Calu3 (cell line): Measurements from ENCODE around the gene UTS2R. TPM values are rescaled to one million over a fixed set of nuclear protein-coding genes. Genes with fewer than 3 reads are reported as not detected.
"Not testable (repeated sequence)": the region's sequence is repeated elsewhere in the genome, so short reads cannot be mapped to it uniquely, and the experiment has no call there.

Experiments used
- BruUV-seq: library from RNA; stranded (reverse); fragments of 400-500 nt; replicated peaks from 2 replicates; lab custom pipeline; 2021; lab: Mats Ljungman, UMichigan
- CTCF ChIA-PET: fragments of 300-600 bp; sonication (Branson Sonifier 250); formaldehyde crosslinking; loops from one replicate; lab custom pipeline; 2022; ENCODE audit warnings: antibody characterized with exemption; lab: Charles Lee
- DNase-seq: peaks from one replicate; pipeline ENCODE4 v3.0.0; 2022
- H3K27ac Mint-ChIP-seq: one replicate; pipeline ENCODE4 v1.8.0; 2022; ENCODE audit warnings: mixed read lengths; ENCODE audit not compliant: unreplicated experiment
- H3K27me3 Mint-ChIP-seq: one replicate; pipeline ENCODE4 v1.8.0; 2022; ENCODE audit warnings: mixed read lengths; ENCODE audit not compliant: unreplicated experiment
- H3K36me3 Mint-ChIP-seq: one replicate; pipeline ENCODE4 v1.8.0; 2022; ENCODE audit warnings: mild to moderate bottlenecking, moderate library complexity, mixed read lengths; ENCODE audit not compliant: insufficient read depth, unreplicated experiment
- H3K4me1 Mint-ChIP-seq: one replicate; pipeline ENCODE4 v1.8.0; 2022; ENCODE audit warnings: mild to moderate bottlenecking, low read depth, mixed read lengths; ENCODE audit not compliant: unreplicated experiment
- H3K4me3 Mint-ChIP-seq: one replicate; pipeline ENCODE4 v1.8.0; 2022; ENCODE audit warnings: mild to moderate bottlenecking, low read depth, moderate library complexity, mixed read lengths; ENCODE audit not compliant: unreplicated experiment
- H3K9me3 Mint-ChIP-seq: one replicate; pipeline ENCODE4 v1.8.0; 2022; ENCODE audit warnings: low read depth, mixed read lengths; ENCODE audit not compliant: unreplicated experiment
- intact Hi-C: fragments of 100-400 bp; cut with micrococcal nuclease; formaldehyde crosslinking; loops from one replicate; pipeline ENCODE4 v1.10.0; 2022; ENCODE audit not compliant: unreplicated experiment
- total RNA-seq: library from RNA; stranded (reverse); gene quantifications from 2 replicates; pipeline ENCODE4 v1.2.3, GENCODE V29; 2022
- TF ChIP-seq, protein P1 (sequence below): fragments of 200-600 bp; IDR thresholded peaks from one replicate; pipeline ENCODE4 v1.8.0; 2022; ENCODE audit warnings: antibody characterized with exemption; ENCODE audit not compliant: unreplicated experiment

The UTS2R gene
- total RNA-seq, 1 experiment from 2014 or later: not detected

DNA sequence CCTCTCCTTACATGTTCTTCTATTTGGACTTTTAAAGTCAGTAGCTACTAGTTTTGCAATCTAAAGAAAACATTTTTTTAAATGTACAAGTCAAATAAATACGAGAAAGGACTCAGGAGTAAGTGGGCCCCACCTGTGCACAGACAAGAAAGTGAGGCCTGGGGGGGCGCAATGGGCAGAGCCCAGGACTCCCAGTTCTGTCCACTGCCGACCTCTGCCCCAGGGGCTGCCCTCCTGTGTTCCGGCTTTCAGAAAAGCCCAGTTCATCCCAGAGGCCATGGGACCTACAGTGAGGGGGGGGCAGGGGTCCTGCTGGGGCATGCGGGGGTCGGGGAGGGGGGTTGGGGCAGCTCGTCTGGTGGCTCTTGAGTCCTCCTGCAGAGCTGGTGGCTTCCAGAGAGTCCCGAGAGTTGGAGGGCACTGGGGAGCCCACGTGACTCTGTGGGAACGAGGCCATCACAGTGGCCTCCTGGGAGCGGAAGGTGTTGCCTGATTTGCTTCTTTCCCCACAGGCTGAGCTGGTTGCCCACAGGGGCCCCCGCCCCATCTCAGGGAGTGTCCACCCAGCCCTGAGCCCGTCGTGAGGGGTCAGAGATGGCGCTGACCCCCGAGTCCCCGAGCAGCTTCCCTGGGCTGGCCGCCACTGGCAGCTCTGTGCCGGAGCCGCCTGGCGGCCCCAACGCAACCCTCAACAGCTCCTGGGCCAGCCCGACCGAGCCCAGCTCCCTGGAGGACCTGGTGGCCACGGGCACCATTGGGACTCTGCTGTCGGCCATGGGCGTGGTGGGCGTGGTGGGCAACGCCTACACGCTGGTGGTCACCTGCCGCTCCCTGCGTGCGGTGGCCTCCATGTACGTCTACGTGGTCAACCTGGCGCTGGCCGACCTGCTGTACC, 2.4 kb downstream of the UTS2R start:
- H3K9me3 Mint-ChIP-seq: no peaks in the 10 kb centered on the region
- intact Hi-C loops: no loop called here
- CTCF ChIA-PET: no interaction called here
- H3K36me3 Mint-ChIP-seq: no peaks in the 10 kb centered on the region
- H3K4me1 Mint-ChIP-seq: no peaks in the 10 kb centered on the region
- no peak overlapping the region for H3K4me3 Mint-ChIP-seq
- no peak overlapping the region for H3K27ac Mint-ChIP-seq
- H3K27me3 Mint-ChIP-seq: peaks cover 37% of the 10 kb centered on the region
- no TSS peak for BruUV-seq
- TF ChIP-seq, protein P1, sequence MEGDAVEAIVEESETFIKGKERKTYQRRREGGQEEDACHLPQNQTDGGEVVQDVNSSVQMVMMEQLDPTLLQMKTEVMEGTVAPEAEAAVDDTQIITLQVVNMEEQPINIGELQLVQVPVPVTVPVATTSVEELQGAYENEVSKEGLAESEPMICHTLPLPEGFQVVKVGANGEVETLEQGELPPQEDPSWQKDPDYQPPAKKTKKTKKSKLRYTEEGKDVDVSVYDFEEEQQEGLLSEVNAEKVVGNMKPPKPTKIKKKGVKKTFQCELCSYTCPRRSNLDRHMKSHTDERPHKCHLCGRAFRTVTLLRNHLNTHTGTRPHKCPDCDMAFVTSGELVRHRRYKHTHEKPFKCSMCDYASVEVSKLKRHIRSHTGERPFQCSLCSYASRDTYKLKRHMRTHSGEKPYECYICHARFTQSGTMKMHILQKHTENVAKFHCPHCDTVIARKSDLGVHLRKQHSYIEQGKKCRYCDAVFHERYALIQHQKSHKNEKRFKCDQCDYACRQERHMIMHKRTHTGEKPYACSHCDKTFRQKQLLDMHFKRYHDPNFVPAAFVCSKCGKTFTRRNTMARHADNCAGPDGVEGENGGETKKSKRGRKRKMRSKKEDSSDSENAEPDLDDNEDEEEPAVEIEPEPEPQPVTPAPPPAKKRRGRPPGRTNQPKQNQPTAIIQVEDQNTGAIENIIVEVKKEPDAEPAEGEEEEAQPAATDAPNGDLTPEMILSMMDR: no peak
- no peak for DNase-seq

DNA sequence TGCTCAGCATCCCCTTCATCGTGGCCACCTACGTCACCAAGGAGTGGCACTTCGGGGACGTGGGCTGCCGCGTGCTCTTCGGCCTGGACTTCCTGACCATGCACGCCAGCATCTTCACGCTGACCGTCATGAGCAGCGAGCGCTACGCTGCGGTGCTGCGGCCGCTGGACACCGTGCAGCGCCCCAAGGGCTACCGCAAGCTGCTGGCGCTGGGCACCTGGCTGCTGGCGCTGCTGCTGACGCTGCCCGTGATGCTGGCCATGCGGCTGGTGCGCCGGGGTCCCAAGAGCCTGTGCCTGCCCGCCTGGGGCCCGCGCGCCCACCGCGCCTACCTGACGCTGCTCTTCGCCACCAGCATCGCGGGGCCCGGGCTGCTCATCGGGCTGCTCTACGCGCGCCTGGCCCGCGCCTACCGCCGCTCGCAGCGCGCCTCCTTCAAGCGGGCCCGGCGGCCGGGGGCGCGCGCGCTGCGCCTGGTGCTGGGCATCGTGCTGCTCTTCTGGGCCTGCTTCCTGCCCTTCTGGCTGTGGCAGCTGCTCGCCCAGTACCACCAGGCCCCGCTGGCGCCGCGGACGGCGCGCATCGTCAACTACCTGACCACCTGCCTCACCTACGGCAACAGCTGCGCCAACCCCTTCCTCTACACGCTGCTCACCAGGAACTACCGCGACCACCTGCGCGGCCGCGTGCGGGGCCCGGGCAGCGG, 3.2 kb downstream of the UTS2R start:
- H3K27ac Mint-ChIP-seq: no peak overlapping the region
- no peaks in the 10 kb centered on the region for H3K4me1 Mint-ChIP-seq
- H3K27me3 Mint-ChIP-seq: peaks cover 45% of the 10 kb centered on the region
- H3K9me3 Mint-ChIP-seq: no peaks in the 10 kb centered on the region
- TF ChIP-seq, protein P1: no peak
- H3K36me3 Mint-ChIP-seq: no peaks in the 10 kb centered on the region
- no TSS peak for BruUV-seq
- CTCF ChIA-PET: no interaction called here
- H3K4me3 Mint-ChIP-seq: no peak overlapping the region
- intact Hi-C loops: no loop called here
- DNase-seq: no peak

DNA sequence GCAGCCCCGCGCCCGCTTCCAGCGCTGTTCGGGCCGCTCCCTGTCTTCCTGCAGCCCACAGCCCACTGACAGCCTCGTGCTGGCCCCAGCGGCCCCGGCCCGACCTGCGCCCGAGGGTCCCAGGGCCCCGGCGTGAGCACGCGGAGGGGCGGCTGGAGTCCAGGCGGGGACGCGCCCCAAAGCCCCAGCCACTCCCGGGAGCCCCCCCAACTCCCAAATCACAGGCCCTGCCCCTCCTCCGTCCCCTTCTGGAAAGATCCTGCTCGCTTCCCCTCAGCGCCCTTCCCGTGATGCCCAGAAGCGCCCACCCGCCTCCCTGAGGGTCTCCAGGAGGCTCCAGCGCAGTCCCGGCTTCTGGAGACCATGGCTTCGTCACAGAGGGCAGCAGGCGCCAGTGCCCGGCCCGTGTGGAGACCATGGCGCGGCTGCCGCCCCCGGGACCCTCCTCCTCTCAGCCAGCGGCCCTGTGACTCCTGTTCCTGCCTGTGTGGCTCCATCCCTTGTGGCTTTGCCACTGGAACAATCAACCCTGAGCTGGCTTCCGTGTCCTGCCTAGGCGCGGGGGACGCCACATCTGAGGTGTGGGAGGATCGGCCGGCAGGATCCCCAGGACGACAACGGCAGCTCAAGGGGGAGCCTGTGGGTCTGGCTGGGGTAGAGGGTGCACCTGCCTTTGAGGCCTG, 3.9 kb downstream of the UTS2R start:
- H3K4me3 Mint-ChIP-seq: no peak overlapping the region
- H3K4me1 Mint-ChIP-seq: no peaks in the 10 kb centered on the region
- intact Hi-C loops: no loop called here
- BruUV-seq: no TSS peak
- H3K36me3 Mint-ChIP-seq: no peaks in the 10 kb centered on the region
- DNase-seq: no peak
- TF ChIP-seq, protein P1: no peak
- H3K27ac Mint-ChIP-seq: no peak overlapping the region
- peaks cover 48% of the 10 kb centered on the region for H3K27me3 Mint-ChIP-seq
- H3K9me3 Mint-ChIP-seq: no peaks in the 10 kb centered on the region
- CTCF ChIA-PET: no interaction called here

DNA sequence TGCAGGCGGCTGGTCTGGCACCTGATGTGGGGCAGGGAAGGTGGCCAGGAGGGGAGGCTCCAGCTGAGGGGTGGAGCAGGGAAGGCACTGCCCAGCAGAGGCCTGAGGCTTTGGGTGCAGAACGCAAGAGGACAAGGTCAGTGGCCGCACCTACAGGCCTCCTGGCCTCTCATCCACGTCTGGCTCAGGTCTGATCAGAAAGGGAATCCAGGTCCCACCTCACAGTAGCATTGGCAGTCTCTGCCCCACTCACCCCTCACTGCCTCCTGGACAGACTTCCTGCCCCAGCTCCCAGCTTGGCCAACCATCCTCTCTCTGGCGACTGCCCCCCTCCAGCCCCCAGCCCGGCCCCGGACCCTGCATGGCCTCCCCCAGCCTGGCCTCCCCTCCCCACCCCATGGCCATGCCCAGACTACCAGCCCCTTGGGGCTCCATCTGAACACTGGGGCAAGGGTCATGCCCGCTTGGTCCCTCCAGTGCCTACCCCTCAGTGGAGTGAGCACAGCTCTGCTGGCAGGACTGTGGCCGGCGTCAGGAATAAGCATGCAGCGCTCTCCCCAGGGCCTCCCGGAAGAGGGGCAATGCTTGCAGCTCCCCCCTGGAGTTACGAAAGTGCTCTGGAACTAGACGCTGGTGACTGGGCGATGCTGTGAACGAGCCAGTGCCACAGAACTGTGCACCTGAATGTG, 4.6 kb downstream of the UTS2R start:
- no peak overlapping the region for H3K27ac Mint-ChIP-seq
- no peak for DNase-seq
- no TSS peak for BruUV-seq
- H3K9me3 Mint-ChIP-seq: no peaks in the 10 kb centered on the region
- peaks cover under 1% of the 10 kb centered on the region for H3K4me1 Mint-ChIP-seq
- CTCF ChIA-PET: no interaction called here
- H3K27me3 Mint-ChIP-seq: peaks cover 48% of the 10 kb centered on the region
- no peaks in the 10 kb centered on the region for H3K36me3 Mint-ChIP-seq
- TF ChIP-seq, protein P1: no peak
- intact Hi-C loops: no loop called here
- H3K4me3 Mint-ChIP-seq: no peak overlapping the region

DNA sequence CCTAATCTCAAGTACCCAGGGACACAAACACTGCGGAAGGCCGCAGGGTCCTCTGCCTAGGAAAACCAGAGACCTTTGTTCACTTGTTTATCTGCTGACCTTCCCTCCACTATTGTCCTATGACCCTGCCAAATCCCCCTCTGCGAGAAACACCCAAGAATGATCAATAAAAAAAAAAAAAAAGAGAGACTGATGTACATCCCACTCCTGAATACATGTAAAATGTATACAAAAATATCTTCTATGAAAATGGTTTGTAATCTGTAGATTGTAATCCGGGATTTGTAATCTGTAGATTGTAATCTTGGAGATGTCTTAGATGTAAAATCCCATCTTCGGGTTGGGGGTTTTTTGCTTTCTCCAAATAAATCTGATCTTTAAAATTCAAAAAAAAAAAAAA, 5.7 kb downstream of the UTS2R start:
- CTCF ChIA-PET: interaction anchor here (1.2 kb wide), 1 partner anchor 27 kb away, joined by 4 read pairs; no protein-coding TSS in a partner anchor

More for the DNA sequence above, 5.7 kb downstream of the UTS2R start:
- H3K9me3 Mint-ChIP-seq, BruUV-seq, intact Hi-C loops, H3K36me3 Mint-ChIP-seq, H3K4me3 Mint-ChIP-seq, H3K4me1 Mint-ChIP-seq, DNase-seq, H3K27ac Mint-ChIP-seq: not testable (repeated sequence)
- H3K27me3 Mint-ChIP-seq: peaks cover 51% of the 10 kb centered on the region
